WTC11 (cell line): ENCODE data around the gene ALS2CL. TPM values are rescaled to one million over a fixed set of nuclear protein-coding genes. Genes with fewer than 3 reads are reported as not detected.

ENCODE experiments used
- ATAC-seq: fragments of 200-7000 bp; cut with Tn5 transposase; 2 replicates; pipeline ENCODE4 v1.10.0; 2021; ENCODE audit warnings: mild to moderate bottlenecking, moderate library complexity
- CTCF ChIA-PET: fragments of 300-600 bp; sonication (Branson Sonifier 250); formaldehyde crosslinking; loops from one replicate; lab custom pipeline; 2021; ENCODE audit warnings: antibody characterized with exemption; lab: Charles Lee
- POLR2A ChIA-PET: fragments of 350-600 bp; sonication (Branson Sonifier 250); formaldehyde crosslinking; loops from one replicate; lab custom pipeline; 2021; ENCODE audit warnings: antibody characterized with exemption; lab: Charles Lee
- DNase-seq: peaks from one replicate; pipeline ENCODE4 v3.0.0; 2021; ENCODE audit warnings: low spot score
- H3K27ac Mint-ChIP-seq: 2 replicates; pipeline ENCODE4 v1.8.0; 2021; ENCODE audit warnings: mixed read lengths
- H3K27me3 Mint-ChIP-seq: 2 replicates; pipeline ENCODE4 v1.8.0; 2021; ENCODE audit warnings: low read depth, mild to moderate bottlenecking, moderate library complexity, mixed read lengths
- H3K36me3 Mint-ChIP-seq: 2 replicates; pipeline ENCODE4 v1.8.0; 2021; ENCODE audit warnings: mixed read lengths
- H3K4me1 Mint-ChIP-seq: 2 replicates; pipeline ENCODE4 v1.8.0; 2022; ENCODE audit warnings: mixed read lengths
- H3K4me3 Mint-ChIP-seq: 2 replicates; pipeline ENCODE4 v1.8.0; 2021; ENCODE audit warnings: mild to moderate bottlenecking, moderate library complexity, mixed read lengths
- H3K9me3 Mint-ChIP-seq: 2 replicates; pipeline ENCODE4 v1.8.0; 2021; ENCODE audit warnings: mixed read lengths
- AFF4 ChIP-seq: sonication (generic); formaldehyde crosslinking; IDR thresholded peaks from 2 replicates; pipeline ENCODE4 v1.8.1; 2023; ENCODE audit warnings: mild to moderate bottlenecking, missing genetic modification reagents, borderline replicate concordance
- CBFB ChIP-seq: sonication (generic); formaldehyde crosslinking; IDR thresholded peaks from 2 replicates; pipeline ENCODE4 v1.8.1; 2022; ENCODE audit warnings: mild to moderate bottlenecking, low read depth, missing genetic modification reagents
- FOXJ3 ChIP-seq: sonication (generic); formaldehyde crosslinking; IDR thresholded peaks from 2 replicates; pipeline ENCODE4 v1.9.0; 2021; ENCODE audit warnings: missing genetic modification reagents, mild to moderate bottlenecking, borderline replicate concordance
- FOXP1 ChIP-seq: sonication (generic); formaldehyde crosslinking; IDR thresholded peaks from 2 replicates; pipeline ENCODE4 v1.8.0; 2022; ENCODE audit warnings: missing genetic modification reagents, mild to moderate bottlenecking, moderate library complexity, borderline replicate concordance
- FOXP4 ChIP-seq: sonication (generic); formaldehyde crosslinking; IDR thresholded peaks from 2 replicates; pipeline ENCODE4 v1.8.0; 2022; ENCODE audit warnings: mild to moderate bottlenecking, missing genetic modification reagents
- KAT7 ChIP-seq: sonication (generic); formaldehyde crosslinking; IDR thresholded peaks from 2 replicates; pipeline ENCODE4 v1.8.1; 2023; ENCODE audit warnings: missing genetic modification reagents, mild to moderate bottlenecking, borderline replicate concordance
- NFE2L1 ChIP-seq: sonication (generic); formaldehyde crosslinking; IDR thresholded peaks from 2 replicates; pipeline ENCODE4 v1.8.1; 2023; ENCODE audit warnings: missing genetic modification reagents
- STAT6 ChIP-seq: sonication (generic); formaldehyde crosslinking; conservative IDR thresholded peaks from 2 replicates; pipeline ENCODE4 v1.8.1; 2023; ENCODE audit warnings: mild to moderate bottlenecking, low read depth, missing genetic modification reagents, moderate library complexity
- TCF7 ChIP-seq: sonication (generic); formaldehyde crosslinking; IDR thresholded peaks from 2 replicates; pipeline ENCODE4 v1.8.0; 2022; ENCODE audit warnings: mild to moderate bottlenecking, low read depth, missing genetic modification reagents, moderate library complexity
- USF2 ChIP-seq: sonication (generic); formaldehyde crosslinking; IDR thresholded peaks from 2 replicates; pipeline ENCODE4 v1.8.1; 2023; ENCODE audit warnings: mild to moderate bottlenecking, missing genetic modification reagents, moderate library complexity
- ZNF396 ChIP-seq: fragments of 250-450 bp; sonication (Bioruptor Pico); IDR thresholded peaks from 2 replicates; pipeline ENCODE4 v1.8.0; 2021; ENCODE audit warnings: mild to moderate bottlenecking, moderate library complexity, borderline replicate concordance
- ZNF512 ChIP-seq: sonication (generic); formaldehyde crosslinking; IDR thresholded peaks from 2 replicates; pipeline ENCODE4 v1.8.1; 2022; ENCODE audit warnings: missing genetic modification reagents, borderline replicate concordance
- total RNA-seq: library from RNA; stranded (reverse); gene quantifications from 3 replicates; pipeline ENCODE4 v1.2.3, GENCODE V29; 2021
- TF ChIP-seq, protein P1 (sequence below): sonication (generic); formaldehyde crosslinking; IDR thresholded peaks from 2 replicates; pipeline ENCODE4 v1.8.0; 2022; ENCODE audit warnings: mild to moderate bottlenecking, missing genetic modification reagents
- TF ChIP-seq, protein P2 (sequence below): sonication (generic); formaldehyde crosslinking; IDR thresholded peaks from 2 replicates; pipeline ENCODE4 v1.8.1; 2022; ENCODE audit warnings: low read depth, mild to moderate bottlenecking, moderate library complexity, missing genetic modification reagents, borderline replicate concordance
- TF ChIP-seq, protein P3 (sequence below): fragments of 250-450 bp; sonication (Bioruptor Pico); IDR thresholded peaks from 2 replicates; pipeline ENCODE4 v1.9.0; 2021; ENCODE audit warnings: moderate library complexity, mild to moderate bottlenecking, inconsistent platforms, borderline replicate concordance

Gene ALS2CL
- total RNA-seq, 1 experiment from 2014 or later, result 12.6 TPM

- CTCF ChIA-PET, result no interaction called here
- ATAC-seq (no peak), DNase-seq (peak; percentile 8)
- Mint-ChIP-seq H3K27ac (no peak overlapping the region; the same call in 1 of the 2 replicates), H3K27me3 (no peaks in the 10 kb centered on the region; the same call in 1 of the 2 replicates), H3K9me3 (no peaks in the 10 kb centered on the region), H3K36me3 (no peaks in the 10 kb centered on the region; the same call in 1 of the 2 replicates), H3K4me1 (peaks cover 10% of the 10 kb centered on the region), H3K4me3 (no peak overlapping the region)
- POLR2A ChIA-PET, result no interaction called here
- TF ChIP-seq FOXP4 (no peak), FOXJ3 (CRISPR knock-in tag) (no peak), AFF4 (CRISPR knock-in tag) (no peak), USF2 (no peak), NFE2L1 (CRISPR knock-in tag) (no peak), TCF7 (CRISPR knock-in tag) (no peak), KAT7 (CRISPR knock-in tag) (no peak), FOXP1 (CRISPR knock-in tag) (no peak), ZNF396 (CRISPR knock-in tag) (no peak), CBFB (no peak)
- TF ChIP-seq, protein P1, sequence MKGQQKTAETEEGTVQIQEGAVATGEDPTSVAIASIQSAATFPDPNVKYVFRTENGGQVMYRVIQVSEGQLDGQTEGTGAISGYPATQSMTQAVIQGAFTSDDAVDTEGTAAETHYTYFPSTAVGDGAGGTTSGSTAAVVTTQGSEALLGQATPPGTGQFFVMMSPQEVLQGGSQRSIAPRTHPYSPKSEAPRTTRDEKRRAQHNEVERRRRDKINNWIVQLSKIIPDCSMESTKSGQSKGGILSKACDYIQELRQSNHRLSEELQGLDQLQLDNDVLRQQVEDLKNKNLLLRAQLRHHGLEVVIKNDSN (CRISPR knock-in tag), result no peak
- TF ChIP-seq, protein P2, sequence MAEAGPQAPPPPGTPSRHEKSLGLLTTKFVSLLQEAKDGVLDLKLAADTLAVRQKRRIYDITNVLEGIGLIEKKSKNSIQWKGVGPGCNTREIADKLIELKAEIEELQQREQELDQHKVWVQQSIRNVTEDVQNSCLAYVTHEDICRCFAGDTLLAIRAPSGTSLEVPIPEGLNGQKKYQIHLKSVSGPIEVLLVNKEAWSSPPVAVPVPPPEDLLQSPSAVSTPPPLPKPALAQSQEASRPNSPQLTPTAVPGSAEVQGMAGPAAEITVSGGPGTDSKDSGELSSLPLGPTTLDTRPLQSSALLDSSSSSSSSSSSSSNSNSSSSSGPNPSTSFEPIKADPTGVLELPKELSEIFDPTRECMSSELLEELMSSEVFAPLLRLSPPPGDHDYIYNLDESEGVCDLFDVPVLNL (CRISPR knock-in tag), result no peak
- TF ChIP-seq, protein P3, sequence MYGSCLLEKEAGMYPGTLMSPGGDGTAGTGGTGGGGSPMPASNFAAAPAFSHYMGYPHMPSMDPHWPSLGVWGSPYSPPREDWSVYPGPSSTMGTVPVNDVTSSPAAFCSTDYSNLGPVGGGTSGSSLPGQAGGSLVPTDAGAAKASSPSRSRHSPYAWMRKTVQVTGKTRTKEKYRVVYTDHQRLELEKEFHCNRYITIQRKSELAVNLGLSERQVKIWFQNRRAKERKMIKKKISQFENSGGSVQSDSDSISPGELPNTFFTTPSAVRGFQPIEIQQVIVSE (CRISPR knock-in tag), result no peak
Measured at GRCh38 chr3:46668116-46668515, 25.4 kb downstream of the ALS2CL start.

GRCh38 chr3:46667657-46668056 lies 25.8 kb downstream of the ALS2CL start:
- Mint-ChIP-seq H3K27ac (no peak overlapping the region; the same call in 1 of the 2 replicates), H3K9me3 (no peaks in the 10 kb centered on the region), H3K4me1 (peaks cover 14% of the 10 kb centered on the region), H3K4me3 (no peak overlapping the region), H3K36me3 (no peaks in the 10 kb centered on the region; the same call in 1 of the 2 replicates), H3K27me3 (no peaks in the 10 kb centered on the region; the same call in 1 of the 2 replicates)
- ATAC-seq (no peak), DNase-seq (peak; percentile 5)
- ChIA-PET POLR2A (no interaction called here), CTCF (no interaction called here)
- TF ChIP-seq NFE2L1 (CRISPR knock-in tag) (no peak), ZNF512 (CRISPR knock-in tag) (no peak), FOXP4 (no peak), STAT6 (no peak)
